GM11168 (cell line): ENCODE data around the gene SPDL1.
"Not testable (repeated sequence)": the region's sequence is repeated elsewhere in the genome, so short reads cannot be mapped to it uniquely, and the experiment has no call there.

Experiments used
- in situ Hi-C: fragments of 300-500 bp; cut with MboI; formaldehyde crosslinking; loops from one replicate; pipeline ENCODE4 v1.12.0; 2022; ENCODE audit warnings: low sequenced_read_pairs; ENCODE audit not compliant: unreplicated experiment

Gene SPDL1

DNA sequence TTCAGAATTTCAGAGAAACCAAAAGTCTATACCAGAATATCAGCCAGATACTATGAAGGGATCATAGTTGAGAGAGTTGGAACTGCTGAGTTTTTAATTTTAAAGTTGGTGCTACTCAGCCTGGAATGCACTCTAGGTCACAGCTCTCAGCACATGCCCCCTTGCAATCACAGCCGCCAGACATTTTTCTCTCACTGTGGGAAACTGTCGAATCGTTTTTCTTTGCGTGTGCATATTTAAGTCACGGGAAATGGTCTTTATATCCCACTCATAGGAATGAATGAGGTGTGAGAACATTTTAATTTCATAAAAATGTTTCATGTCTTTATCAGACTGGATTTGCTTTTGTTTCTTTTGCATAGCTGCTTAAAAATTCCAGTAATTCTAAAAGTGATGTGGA is 12.2 kb upstream of the SPDL1 start:
- in situ Hi-C loops, result no loop called here

DNA sequence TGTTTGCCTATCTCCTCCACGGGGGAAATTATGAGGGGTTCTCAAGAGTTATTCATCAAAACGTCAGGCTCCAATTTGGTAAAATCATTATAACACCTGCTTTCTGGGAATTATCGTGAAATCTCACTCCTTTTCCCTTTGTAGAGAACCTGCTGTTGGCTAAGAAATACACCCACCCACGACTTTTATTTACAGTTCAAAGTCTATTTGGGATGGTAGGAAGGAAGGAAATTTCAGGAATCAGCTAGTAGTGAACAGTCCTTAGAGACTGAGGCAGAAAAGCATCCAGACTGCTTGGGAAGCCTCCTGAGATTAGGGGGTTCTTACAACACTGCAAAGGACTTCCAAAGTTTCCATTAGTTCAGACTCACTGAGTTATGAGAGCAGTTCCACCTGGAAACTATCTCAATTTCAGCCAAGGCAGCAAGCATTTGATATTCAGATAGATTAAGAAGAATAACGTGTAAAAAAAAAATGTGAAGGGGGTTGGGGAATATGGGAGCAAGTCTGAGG is 9.4 kb upstream of the SPDL1 start:
- in situ Hi-C loops, result no loop called here

DNA sequence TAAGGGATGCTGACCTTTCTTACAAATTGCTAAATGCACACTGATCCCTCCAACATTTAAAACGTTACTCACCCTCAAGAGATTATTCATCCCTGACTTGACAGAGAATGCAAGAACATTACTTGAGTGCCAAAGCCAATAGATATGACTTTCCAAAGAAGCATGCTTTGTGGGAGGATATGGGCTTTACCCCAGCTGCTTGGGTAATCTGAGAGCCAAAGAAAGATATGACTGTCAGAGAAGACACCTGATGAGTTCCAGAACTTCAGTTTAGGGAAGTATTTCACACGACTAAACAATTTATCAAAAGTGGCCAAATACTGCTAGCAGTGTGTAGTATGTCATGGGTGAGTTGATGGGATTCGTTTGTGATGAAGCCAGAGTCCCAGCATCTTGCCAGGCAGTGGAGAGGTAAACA is 7.4 kb upstream of the SPDL1 start:
- in situ Hi-C loops, result loop anchor here (25.0 kb wide), 1 partner anchor 589 kb away; no protein-coding TSS in a partner anchor

DNA sequence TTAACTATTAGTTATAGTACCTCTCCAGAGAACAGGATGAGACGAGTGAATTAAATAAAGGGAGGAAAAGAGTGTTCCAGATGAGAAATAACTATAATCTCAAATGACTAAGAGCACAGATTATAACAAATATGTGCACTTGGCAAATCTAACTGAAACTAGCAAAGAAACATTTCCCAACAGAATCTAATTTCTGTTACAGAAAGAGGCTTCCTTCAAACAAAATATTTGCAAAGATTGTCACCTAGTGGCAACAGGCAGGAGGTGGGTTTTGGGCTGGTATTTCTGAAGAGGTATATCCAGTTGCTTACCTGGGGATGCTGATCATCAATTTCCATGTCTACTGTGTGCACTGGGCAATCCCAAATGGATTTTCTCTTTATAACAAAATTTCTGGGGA is 5.6 kb upstream of the SPDL1 start:
- in situ Hi-C loops, result loop anchor here (25.0 kb wide), 1 partner anchor 591 kb away; no protein-coding TSS in a partner anchor

DNA sequence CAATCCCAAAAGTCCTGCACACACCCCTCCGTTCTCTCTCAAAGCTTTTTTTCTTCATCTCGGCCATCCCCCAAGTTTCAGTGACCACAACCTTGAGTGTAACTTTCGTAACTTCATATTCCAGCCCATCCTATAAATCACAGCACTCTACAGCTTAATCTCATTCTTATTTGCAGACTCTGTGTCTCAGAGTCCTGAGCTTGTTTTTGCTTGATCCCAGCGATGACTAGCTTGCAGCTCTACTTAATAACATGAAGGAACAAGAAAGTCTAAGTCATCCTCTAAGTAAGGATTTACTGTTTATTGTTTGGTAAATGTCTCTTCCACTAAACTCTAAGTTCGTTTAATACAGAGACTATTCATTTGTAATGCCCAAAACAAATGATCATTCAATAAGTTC is 2.6 kb upstream of the SPDL1 start:
- in situ Hi-C loops, result loop anchor here (25.0 kb wide), 1 partner anchor 594 kb away; no protein-coding TSS in a partner anchor

DNA sequence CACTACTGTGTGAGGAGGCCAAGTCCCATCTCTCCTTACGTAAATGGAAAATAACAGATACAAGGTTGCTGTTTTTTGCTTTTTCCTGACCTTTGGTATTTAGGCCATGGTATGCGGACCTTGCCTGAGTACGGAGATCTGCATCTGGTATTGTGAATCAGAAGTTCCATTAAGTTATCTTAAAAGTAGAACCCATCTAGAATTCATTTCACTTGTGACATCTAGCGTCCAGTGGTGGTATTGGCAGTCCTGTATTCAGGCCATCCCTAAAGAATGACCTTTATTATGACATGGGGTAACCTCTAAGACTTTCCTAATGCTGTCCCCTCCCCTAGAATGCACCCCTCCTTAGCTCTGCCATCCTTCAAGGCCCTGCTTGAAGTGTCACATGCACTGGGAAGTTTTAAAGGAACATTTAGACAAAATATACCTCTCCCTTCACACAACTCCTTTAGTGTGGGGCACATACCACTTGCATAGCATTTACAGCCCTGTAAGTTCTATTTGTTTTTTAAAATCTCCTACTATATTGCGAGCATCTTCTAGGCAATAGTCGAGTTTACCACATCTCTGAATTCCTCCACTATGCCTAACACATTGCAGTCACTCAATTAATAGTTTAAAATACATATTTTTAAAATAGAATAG is 1.9 kb upstream of the SPDL1 start:
- in situ Hi-C loops, result loop anchor here (25.0 kb wide), 1 partner anchor 594 kb away; no protein-coding TSS in a partner anchor

DNA sequence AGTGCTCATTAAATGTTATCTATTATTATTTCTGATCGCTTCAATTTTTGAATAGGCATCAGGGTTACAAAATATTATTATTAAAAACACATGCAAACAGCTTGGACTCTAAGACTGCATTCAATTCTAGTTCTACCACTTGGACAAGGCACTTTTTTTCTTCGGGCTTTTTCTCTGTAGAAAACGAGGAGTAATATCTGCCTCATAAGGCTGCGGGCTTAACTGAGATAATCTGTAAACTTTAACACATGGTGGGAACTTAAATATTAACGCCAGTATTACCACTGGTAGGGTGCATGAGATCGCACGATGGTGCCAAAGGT is 511 bp upstream of the SPDL1 start:
- in situ Hi-C loops, result loop anchor here (25.0 kb wide), 1 partner anchor 596 kb away; no protein-coding TSS in a partner anchor

DNA sequence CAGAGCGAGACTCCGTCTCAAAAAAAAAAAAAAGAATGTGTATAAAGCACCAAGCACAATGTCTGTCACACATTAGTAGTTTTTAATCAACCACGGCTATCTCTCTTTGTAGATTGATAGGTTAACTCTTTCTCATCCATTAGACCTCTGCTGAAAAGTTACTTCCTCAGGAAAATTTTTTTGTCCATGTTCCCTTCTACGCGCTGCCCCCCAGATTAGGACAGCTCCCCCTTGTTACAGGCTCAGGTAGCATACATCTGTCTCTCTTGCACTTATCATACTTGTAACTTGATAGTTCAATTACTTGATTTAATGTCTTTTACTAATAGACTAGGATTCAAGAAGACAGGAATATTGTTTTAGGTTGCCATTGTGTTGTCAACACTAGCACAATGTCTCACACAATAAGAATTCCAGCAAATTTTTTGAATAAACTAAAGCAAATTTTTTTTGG is 1.5 kb downstream of the SPDL1 start:
- in situ Hi-C loops, result loop anchor here (25.0 kb wide), 1 partner anchor 598 kb away; no protein-coding TSS in a partner anchor

DNA sequence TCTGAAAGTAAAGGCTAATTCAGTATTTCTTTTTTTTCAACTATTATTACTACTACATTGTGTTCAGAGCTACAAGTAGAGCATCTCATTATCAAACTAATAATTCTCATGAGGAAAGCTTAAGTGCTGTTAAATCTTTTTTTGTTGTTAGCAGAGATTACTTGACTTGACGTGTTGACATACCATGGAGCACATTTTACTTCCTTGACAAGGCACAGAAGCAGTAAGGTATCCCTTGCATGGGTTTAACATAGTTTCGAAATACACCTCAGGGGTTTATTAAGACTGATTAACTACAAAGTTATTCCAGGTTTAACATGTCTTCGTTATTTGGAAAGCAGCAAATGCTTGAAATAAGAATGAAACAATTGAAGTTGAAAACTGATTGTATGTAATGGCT is 7.0 kb downstream of the SPDL1 start:
- in situ Hi-C loops, result loop anchor here (25.0 kb wide), 1 partner anchor 603 kb away; no protein-coding TSS in a partner anchor

DNA sequence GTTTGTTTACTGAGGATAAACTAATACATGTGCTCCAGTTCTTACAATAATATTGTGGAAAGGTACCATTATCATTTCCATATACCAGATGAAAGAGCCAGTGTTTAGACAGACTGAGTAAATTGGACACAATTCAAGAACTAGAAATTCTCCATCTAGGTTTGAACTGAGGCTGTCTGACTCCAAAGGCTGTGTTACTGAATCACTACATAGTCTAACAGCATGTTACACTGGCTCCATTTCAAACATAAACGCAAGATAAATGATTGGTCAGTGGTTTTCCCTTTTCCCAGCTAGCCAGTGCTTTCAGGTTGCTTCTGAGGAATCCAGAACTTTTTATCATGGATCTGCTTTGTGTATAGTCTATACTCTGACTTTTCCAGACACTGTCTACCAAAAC is 8.1 kb downstream of the SPDL1 start:
- in situ Hi-C loops, result loop anchor here (25.0 kb wide), 1 partner anchor 604 kb away; no protein-coding TSS in a partner anchor

DNA sequence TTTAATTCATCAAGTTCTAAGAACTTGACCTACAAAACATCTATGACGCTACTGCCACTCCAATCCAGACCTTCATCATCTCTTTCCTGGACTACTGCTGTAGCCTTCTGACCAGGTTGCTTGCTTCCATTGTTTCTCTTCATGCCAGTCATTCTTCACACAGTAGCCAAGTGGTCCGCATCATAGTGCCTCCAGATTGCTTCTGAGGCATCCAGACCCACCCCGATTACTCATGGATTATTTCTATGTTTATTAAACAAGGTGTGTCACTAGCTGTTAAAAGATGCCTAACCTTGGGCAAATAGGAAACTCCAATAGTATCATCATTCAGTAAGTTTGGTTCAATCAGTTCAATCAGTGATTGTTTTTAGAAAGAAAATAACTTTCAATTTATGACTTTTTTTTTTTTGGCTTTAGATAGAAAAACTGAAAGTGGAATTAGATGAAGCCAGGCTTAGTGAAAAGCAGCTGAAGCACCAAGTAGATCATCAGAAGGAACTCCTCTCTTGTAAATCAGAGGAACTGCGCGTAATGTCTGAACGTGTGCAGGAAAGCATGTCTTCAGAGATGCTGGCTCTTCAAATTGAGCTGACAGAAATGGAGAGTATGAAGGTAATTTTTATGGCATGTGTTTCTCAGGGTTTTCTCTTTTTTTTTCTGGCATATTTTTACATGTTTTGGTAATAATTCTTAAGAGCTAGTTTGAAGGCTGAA is 9.5 kb downstream of the SPDL1 start:
- in situ Hi-C loops, result loop anchor here (25.0 kb wide), 1 partner anchor 606 kb away; no protein-coding TSS in a partner anchor

DNA sequence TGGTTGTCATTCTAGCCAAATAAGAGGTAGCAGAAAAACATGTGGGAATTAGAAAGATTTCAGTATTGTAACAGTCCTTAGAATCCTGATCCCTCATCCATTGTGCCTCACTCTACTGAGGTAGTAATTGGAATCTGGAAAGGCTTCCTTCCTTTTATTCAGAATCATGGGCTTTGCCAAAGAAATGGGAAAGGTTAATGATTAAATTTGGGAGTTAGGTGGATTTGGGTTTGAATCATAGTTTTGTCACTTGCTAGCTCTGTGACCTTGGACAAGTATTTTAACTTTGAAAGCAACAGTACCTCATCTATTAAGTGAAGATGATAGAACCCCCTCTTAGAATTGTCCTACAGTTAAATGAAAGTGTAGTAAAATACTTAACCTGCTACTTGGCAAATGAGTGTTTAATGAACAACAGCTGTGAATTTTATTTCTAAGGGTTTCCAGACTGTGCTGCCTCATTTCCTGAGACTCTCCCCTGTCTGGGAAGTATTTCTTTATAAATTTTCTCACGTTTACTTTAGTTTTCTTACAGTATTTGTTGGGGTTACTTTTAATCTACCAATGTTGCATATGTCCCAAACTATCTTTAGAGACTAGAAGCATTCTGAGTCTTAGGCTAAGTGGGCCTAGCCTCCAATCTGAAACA is 11.7 kb downstream of the SPDL1 start:
- in situ Hi-C loops, result loop anchor here (25.0 kb wide), 1 partner anchor 608 kb away; no protein-coding TSS in a partner anchor

DNA sequence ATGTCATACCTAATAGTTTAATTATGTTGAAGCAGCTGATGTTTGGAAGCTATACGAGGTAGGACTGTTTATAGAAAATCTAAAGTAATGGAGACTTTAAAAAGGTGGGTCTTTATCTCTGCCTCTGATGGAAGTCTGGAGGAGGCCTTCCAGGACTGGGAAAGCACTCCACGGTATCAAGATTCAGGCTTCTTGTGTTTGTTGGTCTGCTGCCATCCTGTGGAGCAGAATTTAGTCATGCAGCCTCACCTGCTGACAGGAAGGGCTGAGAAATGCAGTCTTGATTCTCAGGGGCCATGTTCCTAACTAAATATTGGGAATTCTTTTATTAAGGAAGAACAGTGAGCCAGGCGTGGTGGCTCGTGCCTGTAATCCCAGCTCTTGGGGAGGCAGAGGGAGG is 15.9 kb downstream of the SPDL1 start:
- in situ Hi-C loops, result loop anchor here (25.0 kb wide), 1 partner anchor 612 kb away; no protein-coding TSS in a partner anchor

DNA sequence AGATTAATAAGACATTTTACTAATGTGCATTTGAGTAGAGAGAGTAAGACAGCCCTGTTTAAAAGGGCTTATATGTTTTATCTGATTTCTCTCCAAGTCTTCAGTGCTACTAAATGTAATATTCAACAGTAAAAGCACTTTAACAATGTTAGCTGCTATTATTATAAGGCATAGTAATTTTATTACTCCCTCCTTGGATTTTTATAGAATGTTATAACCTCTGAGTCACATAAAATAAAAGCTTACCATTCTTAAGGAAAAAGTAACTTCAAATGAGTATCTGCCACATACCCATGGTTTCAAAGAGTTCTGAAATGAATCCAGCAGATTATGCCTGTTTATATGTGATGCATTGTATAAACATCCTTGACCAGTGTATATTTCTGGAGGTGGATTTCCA is 19.0 kb downstream of the SPDL1 start:
- in situ Hi-C loops, result no loop called here

DNA sequence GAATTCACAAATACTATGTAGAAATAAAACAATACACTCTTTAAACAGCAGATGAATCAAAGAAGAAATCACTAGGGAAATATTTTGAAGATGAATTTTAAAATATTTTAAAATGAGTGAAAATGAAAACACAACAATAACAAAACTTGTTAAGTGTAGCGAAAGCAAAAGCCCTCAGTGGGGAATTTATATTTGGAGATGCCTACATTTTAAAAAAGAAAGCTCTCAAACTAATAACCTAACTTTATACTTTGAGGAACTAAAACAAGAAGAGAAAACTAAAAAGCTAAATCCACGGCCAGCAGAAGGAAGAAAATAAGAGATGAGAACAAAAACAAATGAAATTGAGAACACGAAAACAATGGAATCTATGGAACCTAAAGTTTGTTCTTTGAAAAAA is 22.7 kb downstream of the SPDL1 start:
- in situ Hi-C loops, result no loop called here

DNA sequence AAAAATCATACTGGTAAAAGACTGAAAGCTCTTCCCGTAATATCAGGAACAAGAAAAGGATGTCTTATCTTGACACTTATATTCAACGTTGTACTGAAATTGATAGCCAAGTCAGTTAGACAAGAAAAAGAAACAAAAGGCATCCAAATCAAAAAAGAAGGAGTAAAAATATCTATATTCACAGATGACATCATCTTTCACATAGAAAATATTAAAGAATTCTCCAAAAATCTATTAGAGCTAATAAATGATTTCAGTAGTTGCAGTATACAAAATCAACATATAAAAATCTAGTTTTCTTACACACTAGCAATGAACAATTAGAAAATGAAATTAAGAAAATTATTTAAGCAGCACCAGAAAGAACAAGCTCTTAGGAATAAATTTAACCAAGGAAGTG is 24.3 kb downstream of the SPDL1 start:
- in situ Hi-C loops, result no loop called here

DNA sequence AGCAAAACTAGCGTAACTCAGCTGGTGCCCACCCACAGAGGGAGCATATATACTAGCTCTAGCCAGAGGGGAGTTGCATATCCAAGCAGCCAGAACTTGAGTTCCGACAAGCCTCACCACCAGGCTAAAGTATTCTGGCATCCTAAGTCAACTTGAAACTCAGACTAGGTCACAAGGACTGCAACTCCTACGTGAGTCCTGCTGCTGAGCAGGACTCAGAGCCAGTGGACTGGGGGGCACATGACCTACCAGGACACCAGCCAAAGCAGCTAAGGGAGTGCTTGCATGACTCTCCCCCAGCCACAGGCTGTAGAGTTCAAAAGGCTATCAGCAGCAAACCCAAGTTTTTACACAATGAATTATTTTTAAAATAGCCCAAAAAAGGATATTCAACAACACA is 26.1 kb downstream of the SPDL1 start:
- in situ Hi-C loops, result no loop called here

DNA sequence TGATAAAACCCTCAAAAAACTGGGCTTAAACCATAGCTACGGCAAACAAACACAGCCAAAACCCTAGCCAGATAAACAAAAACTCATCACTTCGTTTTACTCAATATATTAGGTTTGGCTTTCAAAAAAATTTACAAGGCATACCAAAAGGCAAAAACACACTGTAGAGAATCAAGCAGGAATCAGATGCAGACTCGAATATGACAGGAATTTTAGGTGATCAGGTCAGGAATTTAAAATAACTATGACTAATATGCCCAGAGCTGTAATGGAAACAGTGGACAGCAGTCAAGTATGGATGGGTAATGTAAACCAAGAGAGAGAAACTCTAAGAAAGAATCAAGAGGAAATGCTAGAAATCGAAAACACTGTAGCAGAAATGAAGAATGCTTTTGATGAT is 27.0 kb downstream of the SPDL1 start:
- in situ Hi-C loops, result no loop called here

DNA sequence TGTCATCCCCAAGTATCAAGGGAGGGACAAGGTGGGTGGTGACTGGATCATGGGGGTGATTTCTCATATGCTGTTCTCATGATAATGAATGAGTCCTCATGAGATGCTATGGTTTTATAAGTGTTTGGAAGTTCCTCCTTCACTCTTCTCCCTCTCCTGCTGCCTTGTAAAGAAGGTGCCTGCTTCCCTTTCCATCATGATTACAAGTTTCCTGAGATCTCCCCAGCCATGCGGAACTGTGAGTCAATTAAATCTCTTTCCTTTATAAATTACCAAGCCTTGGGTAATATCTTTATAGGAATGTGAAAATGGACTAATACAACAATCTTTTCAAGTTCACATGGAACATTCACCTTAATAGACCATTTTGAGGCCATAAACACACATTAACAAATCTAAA is 32.0 kb downstream of the SPDL1 start:
- in situ Hi-C loops, result no loop called here

DNA sequence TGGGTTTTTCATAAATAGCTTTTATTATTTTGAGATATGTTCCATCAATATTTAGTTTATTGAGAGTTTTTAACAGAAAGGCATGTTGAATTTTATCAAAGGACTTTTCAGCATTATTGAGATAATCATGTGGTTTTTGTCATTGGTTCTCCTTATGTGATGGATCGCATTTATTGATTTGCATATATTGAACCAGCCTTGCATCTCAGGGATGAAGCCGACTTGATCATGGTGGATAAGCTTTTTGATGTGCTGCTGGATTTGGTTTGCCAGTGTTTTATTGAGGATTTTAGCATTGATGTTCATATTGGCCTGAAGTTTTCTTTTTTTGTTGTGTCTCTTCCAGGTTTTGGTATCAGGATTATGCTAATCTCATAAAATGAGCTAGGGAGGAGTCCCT is 40.7 kb downstream of the SPDL1 start:
- in situ Hi-C loops, result not testable (repeated sequence)

DNA sequence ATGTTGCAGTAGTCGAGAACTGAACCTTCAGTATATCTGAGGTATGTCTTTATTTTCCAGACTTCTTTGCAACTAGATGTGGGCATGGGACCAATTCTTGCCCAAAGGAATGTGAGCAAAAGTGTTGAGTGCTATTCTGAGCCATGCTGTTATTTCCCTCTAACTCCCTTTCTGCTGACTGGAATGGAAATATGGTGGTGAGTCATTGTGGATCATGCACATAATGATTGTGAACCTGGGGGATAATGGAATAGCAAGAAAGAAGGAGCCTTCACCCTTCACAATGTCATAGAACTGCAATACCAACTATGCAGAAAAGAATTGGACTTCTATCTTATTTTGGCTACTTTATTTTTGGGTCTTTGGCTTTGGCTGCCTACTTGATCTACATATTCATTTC is 43.2 kb downstream of the SPDL1 start:
- in situ Hi-C loops, result no loop called here
